SK-N-SH treated with all-trans-retinoic acid at 6 μM for 48 hours (cell line): ENCODE results near the gene SLC36A3.

Source experiments
- CSDC2 ChIP-seq: fragments of 250-450 bp; sonication (Bioruptor Pico); IDR thresholded peaks from 2 replicates; pipeline ENCODE4 v1.5.0; 2020; ENCODE audit warnings: mild to moderate bottlenecking, moderate library complexity
- ESRRG ChIP-seq: fragments of 250-450 bp; sonication (Bioruptor Pico); IDR thresholded peaks from 2 replicates; pipeline ENCODE4 v1.6.1; 2021; ENCODE audit warnings: mild to moderate bottlenecking
- GLIS3 ChIP-seq: fragments of 250-450 bp; sonication (Bioruptor Pico); IDR thresholded peaks from 2 replicates; pipeline ENCODE4 v1.5.0; 2020; ENCODE audit warnings: mild to moderate bottlenecking, moderate library complexity
- ISL1 ChIP-seq: fragments of 250-450 bp; sonication (Bioruptor Pico); IDR thresholded peaks from 2 replicates; pipeline ENCODE4 v2.1.2; 2022; ENCODE audit warnings: mild to moderate bottlenecking, moderate library complexity
- RARB ChIP-seq: fragments of 250-450 bp; sonication (Bioruptor Pico); IDR thresholded peaks from 2 replicates; pipeline ENCODE4 v1.8.0; 2021; ENCODE audit warnings: mild to moderate bottlenecking, moderate library complexity
- TCF4 ChIP-seq: fragments of 250-450 bp; sonication (Bioruptor Pico); IDR thresholded peaks from 2 replicates; pipeline ENCODE4 v1.8.0; 2021; ENCODE audit warnings: mild to moderate bottlenecking, moderate library complexity, borderline replicate concordance
- TOX ChIP-seq: fragments of 250-450 bp; sonication (Bioruptor Pico); IDR thresholded peaks from 2 replicates; pipeline ENCODE4 v1.8.0; 2021; ENCODE audit warnings: mild to moderate bottlenecking, moderate library complexity, borderline replicate concordance
- TSHZ2 ChIP-seq: fragments of 250-450 bp; sonication (Bioruptor Pico); IDR thresholded peaks from 2 replicates; pipeline ENCODE4 v1.5.0; 2020; ENCODE audit warnings: mild to moderate bottlenecking, moderate library complexity
- ZFP3 ChIP-seq: fragments of 250-450 bp; sonication (Bioruptor Pico); IDR thresholded peaks from 2 replicates; pipeline ENCODE4 v1.5.0; 2020; ENCODE audit warnings: mild to moderate bottlenecking, moderate library complexity
- ZFP30 ChIP-seq: fragments of 450-650 bp; formaldehyde crosslinking; IDR thresholded peaks from 2 replicates; pipeline ENCODE4 v1.5.0; 2022; ENCODE audit warnings: mild to moderate bottlenecking, moderate library complexity
- ZNF70 ChIP-seq: fragments of 450-650 bp; formaldehyde crosslinking; IDR thresholded peaks from 2 replicates; pipeline ENCODE4 v1.5.0; 2020; ENCODE audit warnings: mild to moderate bottlenecking, moderate library complexity
- ZNF8 ChIP-seq: fragments of 450-650 bp; formaldehyde crosslinking; IDR thresholded peaks from 2 replicates; pipeline ENCODE4 v1.5.0; 2020; ENCODE audit warnings: mild to moderate bottlenecking, moderate library complexity
- TF ChIP-seq, protein P1 (sequence below): fragments of 250-450 bp; sonication (Bioruptor Pico); IDR thresholded peaks from 2 replicates; pipeline ENCODE4 v1.8.0; 2020; ENCODE audit warnings: mild to moderate bottlenecking, moderate library complexity, borderline replicate concordance
- TF ChIP-seq, protein P2 (sequence below): fragments of 250-450 bp; sonication (Bioruptor Pico); IDR thresholded peaks from 2 replicates; pipeline ENCODE4 v1.5.1; 2020; ENCODE audit warnings: low read depth, mild to moderate bottlenecking, moderate library complexity

GRCh38 chr5:151318850-151319732, 15.5 kb upstream of the SLC36A3 start:
- TF ChIP-seq, protein P1, sequence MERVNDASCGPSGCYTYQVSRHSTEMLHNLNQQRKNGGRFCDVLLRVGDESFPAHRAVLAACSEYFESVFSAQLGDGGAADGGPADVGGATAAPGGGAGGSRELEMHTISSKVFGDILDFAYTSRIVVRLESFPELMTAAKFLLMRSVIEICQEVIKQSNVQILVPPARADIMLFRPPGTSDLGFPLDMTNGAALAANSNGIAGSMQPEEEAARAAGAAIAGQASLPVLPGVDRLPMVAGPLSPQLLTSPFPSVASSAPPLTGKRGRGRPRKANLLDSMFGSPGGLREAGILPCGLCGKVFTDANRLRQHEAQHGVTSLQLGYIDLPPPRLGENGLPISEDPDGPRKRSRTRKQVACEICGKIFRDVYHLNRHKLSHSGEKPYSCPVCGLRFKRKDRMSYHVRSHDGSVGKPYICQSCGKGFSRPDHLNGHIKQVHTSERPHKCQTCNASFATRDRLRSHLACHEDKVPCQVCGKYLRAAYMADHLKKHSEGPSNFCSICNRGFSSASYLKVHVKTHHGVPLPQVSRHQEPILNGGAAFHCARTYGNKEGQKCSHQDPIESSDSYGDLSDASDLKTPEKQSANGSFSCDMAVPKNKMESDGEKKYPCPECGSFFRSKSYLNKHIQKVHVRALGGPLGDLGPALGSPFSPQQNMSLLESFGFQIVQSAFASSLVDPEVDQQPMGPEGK (CRISPR knock-in tag) = no peak
- TF ChIP-seq TOX (CRISPR knock-in tag) = no peak
- no peak for TF ChIP-seq ZFP30
- no peak for TF ChIP-seq GLIS3 (CRISPR knock-in tag)
- TF ChIP-seq ZNF70 (CRISPR knock-in tag) = no peak
- TF ChIP-seq TCF4 = no peak
- no peak for TF ChIP-seq RARB (CRISPR knock-in tag)
- TF ChIP-seq, protein P2, sequence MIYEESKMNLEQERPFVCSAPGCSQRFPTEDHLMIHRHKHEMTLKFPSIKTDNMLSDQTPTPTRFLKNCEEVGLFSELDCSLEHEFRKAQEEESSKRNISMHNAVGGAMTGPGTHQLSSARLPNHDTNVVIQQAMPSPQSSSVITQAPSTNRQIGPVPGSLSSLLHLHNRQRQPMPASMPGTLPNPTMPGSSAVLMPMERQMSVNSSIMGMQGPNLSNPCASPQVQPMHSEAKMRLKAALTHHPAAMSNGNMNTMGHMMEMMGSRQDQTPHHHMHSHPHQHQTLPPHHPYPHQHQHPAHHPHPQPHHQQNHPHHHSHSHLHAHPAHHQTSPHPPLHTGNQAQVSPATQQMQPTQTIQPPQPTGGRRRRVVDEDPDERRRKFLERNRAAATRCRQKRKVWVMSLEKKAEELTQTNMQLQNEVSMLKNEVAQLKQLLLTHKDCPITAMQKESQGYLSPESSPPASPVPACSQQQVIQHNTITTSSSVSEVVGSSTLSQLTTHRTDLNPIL (CRISPR knock-in tag) = no peak
- no peak for TF ChIP-seq ZNF8 (CRISPR knock-in tag)
- TF ChIP-seq ZFP3 = no peak
- no peak for TF ChIP-seq CSDC2 (CRISPR knock-in tag)
- no peak for TF ChIP-seq TSHZ2 (CRISPR knock-in tag)
- TF ChIP-seq ISL1 (CRISPR knock-in tag) = no peak
- no peak for TF ChIP-seq ESRRG (CRISPR knock-in tag)
